NCI-H146 (cell line): Measurements from ENCODE around the gene CHAT.
A peak's percentile ranks its signal among the peaks of the same experiment; 100 is the strongest.

ENCODE experiments used
- DNase-seq: peaks from one replicate; lab custom pipeline; 2025; lab: John Stamatoyannopoulos, UW

The CHAT gene

GRCh38 chr10:49612513-49613164 lies 1.2 kb upstream of the CHAT start:
- DNase-seq, result peak; percentile 5

GRCh38 chr10:49613165-49613881 lies 514 bp upstream of the CHAT start:
- no peak for DNase-seq

- DNase-seq, result peak; percentile 16
Measured at GRCh38 chr10:49614242-49615198, 683 bp downstream of the CHAT start.

GRCh38 chr10:49615213-49615612 lies 1.4 kb downstream of the CHAT start:
- DNase-seq, result no peak

DNA sequence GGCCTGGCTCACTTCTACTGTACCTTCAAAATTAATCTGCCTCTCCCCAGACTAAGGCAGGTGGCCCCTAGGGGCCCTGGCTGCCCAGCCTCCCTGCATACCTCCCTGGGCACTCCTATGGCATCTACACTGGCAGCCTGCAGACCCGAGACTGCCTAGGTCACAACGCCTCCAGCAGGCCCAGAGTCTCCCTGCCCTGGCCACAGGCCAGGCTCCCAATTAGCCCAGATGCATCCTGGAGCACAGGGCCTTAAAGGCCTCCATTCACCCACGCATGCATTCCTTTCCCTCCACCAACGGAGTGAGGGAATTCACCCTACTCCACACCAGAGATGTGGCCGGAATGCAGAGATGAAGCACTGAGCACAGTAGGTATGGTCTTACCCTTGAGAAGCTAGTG lies 1.9 kb downstream of the CHAT start:
- DNase-seq, result no peak

- DNase-seq, result no peak
Measured at GRCh38 chr10:49616421-49617101, 2.7 kb downstream of the CHAT start.

DNA sequence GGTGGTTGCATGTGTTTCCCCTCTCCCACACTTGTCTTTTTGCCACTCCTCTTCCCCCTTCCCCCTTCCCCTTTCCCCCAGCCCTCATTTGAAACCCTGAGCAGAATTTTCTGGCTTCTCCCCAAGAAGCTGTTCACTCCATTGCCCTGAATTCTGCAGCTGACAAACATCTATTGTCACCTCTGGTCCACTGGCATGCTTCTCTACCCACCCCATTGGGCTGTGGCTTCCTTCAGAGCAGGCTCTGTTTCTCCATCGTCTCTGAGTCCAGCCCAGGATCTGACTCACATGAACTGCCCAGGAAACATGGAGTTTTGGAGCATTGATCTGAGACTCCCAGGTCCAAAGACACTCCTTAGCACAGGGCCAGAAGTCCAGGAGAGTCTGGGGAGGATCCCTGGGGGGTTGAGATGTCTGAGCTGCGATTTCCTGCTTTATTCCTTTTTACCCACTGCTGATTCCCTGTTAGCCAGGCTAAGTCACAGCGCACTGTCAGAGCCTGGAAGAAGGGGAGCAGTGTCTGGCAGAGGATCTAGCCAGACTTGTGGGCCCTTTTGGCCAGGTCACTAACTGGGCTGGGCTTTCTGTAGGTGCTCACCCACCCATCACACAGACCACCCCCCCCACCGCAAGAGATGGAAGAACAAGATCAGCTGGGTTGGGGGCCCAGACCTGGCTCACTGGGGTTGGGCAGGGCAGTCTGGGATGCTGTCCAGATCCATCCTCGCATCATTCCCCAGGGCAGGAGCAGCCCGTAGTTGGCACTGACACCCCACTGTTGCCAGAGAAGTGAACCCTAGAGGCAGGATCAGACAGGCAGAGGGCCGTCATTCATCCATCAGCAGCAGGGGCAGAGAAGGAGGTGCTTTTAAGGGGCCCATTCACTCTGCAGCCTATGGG lies 3.5 kb downstream of the CHAT start:
- no peak for DNase-seq

DNA sequence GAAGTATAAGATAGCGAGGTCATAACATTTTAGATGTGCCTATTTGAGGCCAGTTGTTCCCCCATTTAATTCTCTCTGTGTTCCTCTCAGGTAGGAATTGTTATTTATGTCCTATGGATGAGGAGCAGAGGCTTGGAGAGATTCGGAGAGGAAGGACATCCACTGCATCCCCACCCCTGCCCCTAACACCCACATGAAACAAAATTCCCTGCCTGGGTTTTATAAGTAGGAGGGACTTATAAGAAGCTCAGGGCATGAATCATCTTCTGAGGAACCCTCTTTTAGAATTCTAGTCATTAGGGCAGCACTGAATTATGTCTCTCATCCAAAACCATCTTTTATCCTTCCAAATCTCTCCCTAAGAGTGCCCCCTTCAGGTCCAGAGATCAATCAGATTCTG lies 5.0 kb downstream of the CHAT start:
- DNase-seq, result no peak

DNA sequence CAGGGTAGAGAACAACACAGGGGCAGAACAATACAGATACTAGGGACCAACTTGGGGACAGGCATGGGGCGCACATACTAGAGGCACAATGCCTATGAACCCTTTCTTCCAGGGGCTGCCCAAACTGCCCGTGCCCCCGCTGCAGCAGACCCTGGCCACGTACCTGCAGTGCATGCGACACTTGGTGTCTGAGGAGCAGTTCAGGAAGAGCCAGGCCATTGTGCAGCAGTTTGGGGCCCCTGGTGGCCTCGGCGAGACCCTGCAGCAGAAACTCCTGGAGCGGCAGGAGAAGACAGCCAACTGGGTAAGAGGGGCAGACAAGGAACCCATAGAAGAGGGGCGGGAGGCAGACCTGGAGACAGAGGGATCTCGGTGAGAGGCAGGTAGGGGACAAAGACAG lies 5.8 kb downstream of the CHAT start:
- DNase-seq, result no peak

GRCh38 chr10:49620286-49620810 lies 6.5 kb downstream of the CHAT start:
- no peak for DNase-seq

GRCh38 chr10:49620841-49621378 lies 7.1 kb downstream of the CHAT start:
- DNase-seq, result no peak

- no peak for DNase-seq
Measured at GRCh38 chr10:49621561-49621960, 7.7 kb downstream of the CHAT start.

- no peak for DNase-seq
Measured at GRCh38 chr10:49622426-49623425, 8.9 kb downstream of the CHAT start.

DNA sequence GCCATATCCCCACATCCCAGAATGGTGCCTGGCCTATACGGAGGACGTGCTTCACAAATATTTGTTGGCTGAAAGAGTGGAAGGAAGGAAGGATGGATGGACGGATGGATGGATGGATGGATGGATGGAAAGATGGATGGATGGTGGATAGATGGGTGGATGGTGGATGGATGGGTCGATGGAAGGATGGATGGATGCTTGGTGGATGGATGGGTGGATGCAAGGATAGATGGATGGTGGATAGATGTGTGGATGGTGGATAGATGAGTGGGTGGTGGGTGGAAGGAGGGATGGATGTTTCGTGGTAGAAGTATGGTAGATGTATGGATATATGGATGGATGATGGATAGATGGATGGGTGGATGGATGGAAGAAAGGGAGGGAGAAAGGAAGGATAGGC lies 10.8 kb downstream of the CHAT start:
- no peak for DNase-seq

DNA sequence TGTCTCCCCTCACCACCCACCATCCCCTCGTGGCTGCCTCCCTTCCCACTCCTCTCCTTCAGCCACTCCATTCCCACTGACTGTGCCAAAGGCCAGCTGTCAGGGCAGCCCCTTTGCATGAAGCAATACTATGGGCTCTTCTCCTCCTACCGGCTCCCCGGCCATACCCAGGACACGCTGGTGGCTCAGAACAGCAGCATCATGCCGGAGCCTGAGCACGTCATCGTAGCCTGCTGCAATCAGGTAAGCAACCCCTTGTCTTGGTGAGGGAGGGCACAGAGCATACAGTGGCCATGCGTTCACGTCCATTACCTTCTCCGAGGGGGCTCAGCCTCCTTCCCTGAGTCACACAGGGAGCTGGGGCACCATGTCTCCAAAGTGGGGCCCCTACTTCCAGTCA lies 11.6 kb downstream of the CHAT start:
- DNase-seq, result no peak

- no peak for DNase-seq
Measured at GRCh38 chr10:49627038-49627437, 13.2 kb downstream of the CHAT start.

- DNase-seq, result no peak
Measured at GRCh38 chr10:49627644-49628247, 13.9 kb downstream of the CHAT start.

DNA sequence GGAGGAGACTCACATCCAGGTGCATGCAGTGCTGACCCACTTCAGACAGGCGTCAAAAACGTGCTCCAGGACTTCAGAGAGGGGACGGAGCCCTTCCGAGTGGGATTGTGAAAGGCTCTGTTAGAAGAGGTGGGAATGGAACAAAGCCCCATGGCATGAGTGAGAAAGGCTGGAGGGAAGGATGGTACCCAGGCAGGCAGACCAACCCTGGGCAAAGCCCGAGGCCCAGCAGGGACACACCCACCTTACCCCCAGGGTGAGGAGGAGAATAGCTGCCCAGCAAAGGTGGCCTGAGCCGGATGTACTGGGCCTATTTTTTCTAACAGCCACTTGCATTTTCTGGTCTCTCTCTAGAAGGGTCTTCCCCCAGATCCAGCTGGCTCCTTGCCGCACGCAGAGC lies 14.8 kb downstream of the CHAT start:
- DNase-seq, result no peak

GRCh38 chr10:49629431-49629881 lies 15.6 kb downstream of the CHAT start:
- DNase-seq, result no peak
